Activated T-helper 2 cell treated with anti-CD3 and anti-CD28 coated beads, Interferon-gamma antibody, Interleukin-2, Interleukin-4, amounts not matched to agents 10 μg/mL and 5 μg/mL and 100 μg/mL, durations not matched to agents 14 hours and 24 hours and 36 hours (primary cell): Measurements from ENCODE around the gene ZBTB20. TPM values are rescaled to one million over a fixed set of nuclear protein-coding genes. Genes with fewer than 3 reads are reported as not detected.

Experiments used
- DNase-seq: peaks from one replicate; pipeline ENCODE4 v3.0.0; 2021; ENCODE audit warnings: low spot score
- H3K27ac Mint-ChIP-seq: one replicate; pipeline ENCODE4 v1.8.0; 2021; ENCODE audit warnings: mixed read lengths
- H3K27me3 Mint-ChIP-seq: one replicate; pipeline ENCODE4 v1.8.0; 2021; ENCODE audit warnings: low read depth, mixed read lengths
- H3K36me3 Mint-ChIP-seq: one replicate; pipeline ENCODE4 v1.8.0; 2021; ENCODE audit warnings: low read depth, mixed read lengths
- H3K4me1 Mint-ChIP-seq: one replicate; pipeline ENCODE4 v1.8.0; 2021; ENCODE audit warnings: low read depth, mixed read lengths
- H3K4me3 Mint-ChIP-seq: one replicate; pipeline ENCODE4 v1.8.0; 2021; ENCODE audit warnings: low read depth, mild to moderate bottlenecking, moderate library complexity, mixed read lengths
- H3K9me3 Mint-ChIP-seq: one replicate; pipeline ENCODE4 v1.8.0; 2021; ENCODE audit warnings: mixed read lengths
- intact Hi-C: fragments of 100-400 bp; cut with micrococcal nuclease; formaldehyde crosslinking; loops from one replicate; pipeline ENCODE4 v1.15.1; 2023
- total RNA-seq: library from RNA; stranded (reverse); gene quantifications from 2 replicates; pipeline ENCODE4 v1.2.3, GENCODE V29; 2022

ZBTB20 gene
- total RNA-seq, 1 donor from 2014 or later: 3.3 TPM

DNA sequence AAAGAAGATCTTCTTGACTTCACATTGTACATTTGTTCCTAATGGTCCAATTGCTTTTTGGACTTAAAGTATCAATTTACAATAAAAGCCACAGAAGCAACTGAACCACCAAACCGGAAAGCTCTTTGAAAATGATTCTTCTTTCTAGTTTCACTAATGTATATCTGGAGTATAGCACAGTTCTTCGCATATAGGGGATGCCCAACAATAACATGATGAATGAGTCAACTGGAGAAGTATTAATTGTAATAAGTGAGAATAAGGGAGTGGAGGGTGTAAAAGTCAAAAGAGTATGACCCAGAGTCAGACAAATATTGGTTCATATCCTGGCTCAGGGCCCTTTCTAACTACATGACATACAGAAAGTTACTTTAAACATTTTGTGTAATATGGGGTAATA is 425.2 kb downstream of the ZBTB20 start:
- DNase-seq: no peak
- Mint-ChIP-seq H3K4me1 (peaks cover 9% of the 10 kb centered on the region), H3K9me3 (no peaks in the 10 kb centered on the region), H3K4me3 (no peak overlapping the region), H3K27me3 (no peaks in the 10 kb centered on the region), H3K27ac (no peak overlapping the region), H3K36me3 (no peaks in the 10 kb centered on the region)
- intact Hi-C loops: no loop called here

DNA sequence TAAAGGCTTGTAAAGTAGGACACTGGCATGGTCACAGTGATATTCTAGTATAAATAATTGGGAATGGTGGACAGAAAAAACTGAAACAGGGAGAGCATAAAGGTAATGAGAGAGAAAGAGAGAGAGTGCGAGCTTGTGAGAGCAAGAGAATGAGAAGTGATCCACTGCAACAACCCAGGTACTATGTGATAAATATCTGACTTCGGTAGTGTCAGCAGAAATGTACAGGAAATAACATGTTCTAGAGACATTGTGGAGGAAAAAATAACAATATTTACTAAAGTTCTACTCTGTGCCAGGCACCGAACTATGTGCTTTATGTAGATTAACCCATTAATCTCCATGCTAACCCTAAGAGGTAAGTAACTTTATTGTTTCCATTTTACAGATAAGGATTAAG is 425.9 kb downstream of the ZBTB20 start:
- Mint-ChIP-seq H3K27me3 (no peaks in the 10 kb centered on the region), H3K36me3 (no peaks in the 10 kb centered on the region), H3K4me1 (peaks cover 9% of the 10 kb centered on the region), H3K27ac (no peak overlapping the region), H3K9me3 (no peaks in the 10 kb centered on the region), H3K4me3 (no peak overlapping the region)
- intact Hi-C loops: no loop called here
- DNase-seq: no peak

DNA sequence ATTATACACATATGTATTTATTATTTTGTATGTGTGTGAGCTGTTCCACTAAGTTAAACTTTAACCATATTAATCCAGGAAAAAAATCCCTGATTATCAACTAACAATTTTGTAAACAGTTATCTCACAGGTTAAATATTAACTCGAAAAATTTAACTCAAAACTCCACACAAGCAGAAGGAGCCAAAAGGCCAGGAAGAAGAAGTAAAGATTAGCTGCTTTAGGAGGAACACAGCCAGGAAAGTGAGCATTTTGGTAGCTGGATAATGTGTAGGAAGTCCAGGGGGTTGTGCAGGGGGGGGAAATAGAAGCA is 428.2 kb downstream of the ZBTB20 start:
- H3K27me3 Mint-ChIP-seq: peaks cover 3% of the 10 kb centered on the region
- no peak overlapping the region for H3K4me3 Mint-ChIP-seq
- H3K36me3 Mint-ChIP-seq: no peaks in the 10 kb centered on the region
- peaks cover 9% of the 10 kb centered on the region for H3K4me1 Mint-ChIP-seq
- intact Hi-C loops: no loop called here
- H3K9me3 Mint-ChIP-seq: no peaks in the 10 kb centered on the region
- DNase-seq: no peak
- H3K27ac Mint-ChIP-seq: no peak overlapping the region

DNA sequence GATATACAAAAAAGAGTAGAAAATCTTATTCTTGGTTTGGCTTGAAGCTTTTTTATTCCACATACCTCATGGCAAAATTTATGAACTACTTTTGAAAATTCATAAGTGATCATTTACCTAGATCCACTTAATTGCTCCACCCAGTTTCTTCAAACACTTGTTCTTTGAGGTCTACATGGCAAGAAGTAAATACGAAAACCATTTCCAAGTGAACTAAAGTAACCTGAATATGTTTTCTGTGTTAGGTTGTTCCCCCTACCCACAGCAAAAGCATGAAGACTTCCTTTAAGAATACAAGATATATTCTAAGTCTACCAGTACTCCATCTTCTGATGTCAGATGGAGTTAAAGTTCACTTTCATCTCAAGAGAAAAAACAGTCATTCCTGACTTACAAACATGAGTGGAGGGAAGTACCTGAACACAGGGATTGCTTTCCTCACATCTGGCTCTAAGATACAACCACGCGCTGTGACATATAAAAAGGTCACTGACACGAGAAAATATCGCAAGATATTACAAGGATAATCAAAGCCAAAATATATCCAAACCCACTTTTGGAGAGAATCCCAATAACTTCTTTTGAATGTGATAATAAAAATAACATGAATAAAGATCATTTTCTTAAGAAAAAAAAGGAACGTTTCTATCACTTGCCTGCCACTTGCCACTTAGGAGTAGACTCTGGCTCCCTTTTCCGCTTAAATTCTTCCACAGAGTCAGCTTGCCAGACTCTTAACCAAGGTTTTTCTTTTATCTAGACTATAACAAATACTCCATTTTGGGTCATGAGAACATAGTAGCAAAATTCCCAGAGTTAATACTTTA is 428.8 kb downstream of the ZBTB20 start:
- H3K4me1 Mint-ChIP-seq: peaks cover 9% of the 10 kb centered on the region
- no peak for DNase-seq
- H3K9me3 Mint-ChIP-seq: no peaks in the 10 kb centered on the region
- intact Hi-C loops: no loop called here
- H3K27me3 Mint-ChIP-seq: peaks cover 3% of the 10 kb centered on the region
- H3K27ac Mint-ChIP-seq: no peak overlapping the region
- no peaks in the 10 kb centered on the region for H3K36me3 Mint-ChIP-seq
- no peak overlapping the region for H3K4me3 Mint-ChIP-seq

DNA sequence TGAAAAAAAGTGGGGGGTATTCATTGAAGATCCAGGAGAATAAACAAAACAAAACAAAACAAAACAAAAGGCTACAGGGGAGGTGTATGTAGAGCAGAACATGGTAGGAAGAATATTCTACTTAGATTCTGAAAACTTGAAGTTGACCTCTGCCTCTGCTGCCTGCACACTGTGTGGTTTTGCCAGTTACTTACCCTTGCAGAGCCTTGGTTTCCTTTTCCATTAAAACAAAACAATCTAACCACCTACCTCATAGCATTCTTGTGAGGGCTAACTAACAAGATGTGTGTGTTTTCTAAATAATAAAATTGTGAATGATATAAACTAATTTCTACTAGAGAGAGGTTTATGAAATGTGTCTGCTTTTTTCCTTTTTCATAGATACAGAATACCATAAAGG is 430.2 kb downstream of the ZBTB20 start:
- intact Hi-C loops: no loop called here
- Mint-ChIP-seq H3K27ac (no peak overlapping the region), H3K4me1 (peaks cover 6% of the 10 kb centered on the region), H3K4me3 (no peak overlapping the region), H3K27me3 (peaks cover 3% of the 10 kb centered on the region), H3K36me3 (no peaks in the 10 kb centered on the region), H3K9me3 (no peaks in the 10 kb centered on the region)
- no peak for DNase-seq

DNA sequence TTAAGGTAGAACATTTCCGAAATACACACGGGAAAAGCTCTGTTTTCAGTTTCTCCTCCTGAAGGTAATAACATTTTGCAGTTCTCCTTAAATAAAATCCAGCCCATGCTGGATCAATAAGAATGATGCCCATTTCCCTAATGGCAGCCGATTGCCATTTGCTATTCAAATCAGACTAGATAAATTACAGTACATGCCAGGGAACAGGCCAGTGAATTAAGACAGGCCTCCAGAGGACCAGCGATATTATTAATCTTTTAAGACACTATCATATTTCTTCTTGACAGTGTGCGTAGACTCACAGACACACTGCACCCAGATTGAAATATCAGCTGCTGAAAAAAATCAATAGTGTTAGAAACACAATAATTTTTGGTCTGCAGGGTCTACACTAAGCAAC is 431.0 kb downstream of the ZBTB20 start:
- intact Hi-C loops: no loop called here
- H3K27ac Mint-ChIP-seq: no peak overlapping the region
- H3K4me3 Mint-ChIP-seq: no peak overlapping the region
- H3K4me1 Mint-ChIP-seq: peaks cover 5% of the 10 kb centered on the region
- H3K27me3 Mint-ChIP-seq: peaks cover 3% of the 10 kb centered on the region
- DNase-seq: no peak
- H3K9me3 Mint-ChIP-seq: no peaks in the 10 kb centered on the region
- no peaks in the 10 kb centered on the region for H3K36me3 Mint-ChIP-seq

DNA sequence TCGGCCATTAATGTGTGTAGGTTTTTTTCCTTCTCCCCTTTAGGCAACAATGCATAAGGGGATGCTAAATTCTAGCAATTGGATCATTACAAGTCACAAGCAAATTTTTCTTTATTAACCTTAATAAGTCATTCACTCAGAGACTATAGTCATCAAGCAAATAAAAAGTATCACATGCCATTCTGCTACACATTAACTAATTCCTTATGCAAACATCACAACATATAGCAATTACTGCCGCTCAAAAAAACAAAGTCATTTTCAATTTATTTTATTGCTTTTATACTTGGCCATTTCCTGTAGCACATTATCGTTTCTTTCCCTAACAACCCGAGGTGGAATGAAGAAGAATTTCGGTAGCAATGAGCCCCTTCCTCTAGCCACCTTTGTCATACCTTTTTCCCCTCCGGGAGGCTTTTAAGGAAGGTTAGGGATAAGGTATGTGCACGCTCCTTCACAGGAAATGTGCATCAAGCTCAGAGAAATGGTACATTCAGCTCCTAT is 432.1 kb downstream of the ZBTB20 start:
- Mint-ChIP-seq H3K9me3 (no peaks in the 10 kb centered on the region), H3K27me3 (peaks cover 3% of the 10 kb centered on the region), H3K36me3 (no peaks in the 10 kb centered on the region), H3K4me3 (no peak overlapping the region), H3K27ac (no peak overlapping the region), H3K4me1 (no peaks in the 10 kb centered on the region)
- intact Hi-C loops: no loop called here
- no peak for DNase-seq

DNA sequence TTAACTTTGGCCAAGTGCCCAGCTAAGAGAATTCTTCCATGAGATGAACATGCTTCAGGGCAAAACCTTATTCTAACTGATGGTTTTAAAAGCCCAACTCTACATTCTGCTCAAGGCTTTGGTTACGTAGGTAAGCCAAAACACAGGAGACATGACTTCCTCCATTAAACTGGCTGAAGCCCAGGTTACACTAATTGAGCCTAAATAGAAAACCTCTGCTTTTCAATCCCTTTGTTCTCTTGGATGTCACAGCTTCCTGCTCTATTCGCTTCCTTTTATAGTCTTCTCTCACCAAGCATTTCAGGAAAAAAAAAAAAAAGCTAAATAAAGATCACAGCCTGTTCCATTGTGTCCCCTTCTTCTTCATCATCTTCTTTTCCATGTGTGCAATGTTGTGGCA is 432.9 kb downstream of the ZBTB20 start:
- H3K9me3 Mint-ChIP-seq: no peaks in the 10 kb centered on the region
- no peak overlapping the region for H3K4me3 Mint-ChIP-seq
- no peak for DNase-seq
- peaks cover under 1% of the 10 kb centered on the region for H3K4me1 Mint-ChIP-seq
- intact Hi-C loops: no loop called here
- H3K27ac Mint-ChIP-seq: no peak overlapping the region
- H3K27me3 Mint-ChIP-seq: peaks cover 3% of the 10 kb centered on the region
- H3K36me3 Mint-ChIP-seq: no peaks in the 10 kb centered on the region

DNA sequence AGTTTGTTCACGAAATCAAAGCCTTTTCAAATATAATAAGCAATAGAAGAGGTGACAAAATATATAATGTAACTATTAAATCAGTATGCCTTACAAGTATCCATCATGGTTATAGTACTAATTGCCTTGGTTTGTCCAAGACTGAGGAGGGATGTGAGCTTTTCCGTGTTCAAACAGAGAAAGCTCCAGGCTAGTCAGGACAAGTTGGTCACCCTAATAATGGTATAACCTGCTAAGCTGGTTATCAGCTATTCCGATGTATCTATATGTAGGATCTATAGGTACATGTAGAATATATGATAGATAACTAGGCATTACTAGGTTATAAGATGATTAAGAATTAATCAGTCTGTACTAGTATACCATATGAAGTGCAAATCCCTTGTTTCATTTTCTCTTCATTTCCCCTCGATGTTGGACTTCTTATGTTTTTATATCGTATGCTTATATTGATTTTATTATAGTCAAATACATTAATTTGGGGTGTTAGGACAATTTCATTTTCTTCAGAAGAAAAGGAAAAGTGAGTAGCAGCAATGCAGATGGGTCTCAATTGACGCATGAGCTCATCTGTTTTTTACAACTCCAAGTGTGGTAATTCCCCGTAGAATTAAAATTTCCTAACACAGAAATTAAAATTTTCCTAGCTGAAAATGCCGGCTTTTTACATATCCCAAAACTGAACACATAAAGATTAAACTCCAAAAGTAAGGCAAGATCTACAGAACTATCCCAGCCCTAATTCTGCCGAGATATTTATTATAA is 434.2 kb downstream of the ZBTB20 start:
- DNase-seq: no peak
- Mint-ChIP-seq H3K4me1 (peaks cover 5% of the 10 kb centered on the region), H3K27me3 (peaks cover 3% of the 10 kb centered on the region), H3K4me3 (no peak overlapping the region), H3K9me3 (no peaks in the 10 kb centered on the region), H3K27ac (no peak overlapping the region), H3K36me3 (no peaks in the 10 kb centered on the region)
- intact Hi-C loops: no loop called here

DNA sequence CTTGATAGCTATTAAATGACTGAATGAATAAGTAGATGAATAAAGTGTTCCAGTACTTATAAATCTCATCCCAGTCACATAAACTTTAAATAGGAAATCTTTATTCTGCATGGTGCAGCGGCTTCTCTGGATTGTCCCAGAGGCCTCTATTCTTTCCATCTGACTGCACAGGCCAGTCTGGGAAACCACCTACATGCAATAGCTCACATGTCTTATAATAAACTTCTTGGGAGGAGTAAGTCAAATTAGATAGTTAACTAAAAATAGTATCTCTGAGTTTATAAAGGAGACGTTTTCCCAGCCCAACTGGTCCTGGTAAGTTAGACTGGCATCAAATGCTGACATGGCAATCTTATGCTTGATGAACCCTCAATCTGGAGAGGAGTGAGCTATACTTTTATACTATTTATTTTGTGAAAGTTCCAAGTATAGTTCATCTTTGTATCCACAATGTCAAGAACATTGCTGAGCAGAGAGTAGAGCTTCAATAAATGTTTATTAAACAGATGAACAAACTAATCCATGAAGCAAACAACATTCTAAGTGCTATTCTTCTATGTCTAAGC is 435.7 kb downstream of the ZBTB20 start:
- DNase-seq: no peak
- H3K27ac Mint-ChIP-seq: no peak overlapping the region
- intact Hi-C loops: no loop called here
- H3K27me3 Mint-ChIP-seq: peaks cover 3% of the 10 kb centered on the region
- H3K36me3 Mint-ChIP-seq: no peaks in the 10 kb centered on the region
- H3K4me3 Mint-ChIP-seq: no peak overlapping the region
- peaks cover 12% of the 10 kb centered on the region for H3K4me1 Mint-ChIP-seq
- H3K9me3 Mint-ChIP-seq: no peaks in the 10 kb centered on the region

DNA sequence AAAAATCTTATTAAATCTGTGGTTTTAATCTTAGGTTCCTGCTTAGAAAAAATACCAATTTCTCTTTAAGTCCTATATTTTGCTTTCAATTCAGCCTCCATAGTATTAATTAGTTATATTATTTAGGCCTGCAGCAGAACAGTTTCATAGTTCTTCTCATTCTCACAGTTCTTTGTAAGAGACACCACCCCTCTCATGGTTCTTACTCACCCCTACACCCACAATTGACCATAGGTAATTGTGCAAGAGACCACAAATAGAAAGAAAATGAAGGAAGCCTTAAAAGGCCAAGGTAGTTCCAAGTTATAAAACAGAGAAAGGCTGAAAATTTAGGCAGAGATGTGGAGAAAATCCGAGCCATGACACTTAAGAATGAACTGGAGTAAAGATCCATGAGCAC is 438.0 kb downstream of the ZBTB20 start:
- H3K4me1 Mint-ChIP-seq: peaks cover 14% of the 10 kb centered on the region
- no peaks in the 10 kb centered on the region for H3K9me3 Mint-ChIP-seq
- DNase-seq: no peak
- H3K27me3 Mint-ChIP-seq: no peaks in the 10 kb centered on the region
- H3K36me3 Mint-ChIP-seq: no peaks in the 10 kb centered on the region
- intact Hi-C loops: no loop called here
- no peak overlapping the region for H3K4me3 Mint-ChIP-seq
- no peak overlapping the region for H3K27ac Mint-ChIP-seq

DNA sequence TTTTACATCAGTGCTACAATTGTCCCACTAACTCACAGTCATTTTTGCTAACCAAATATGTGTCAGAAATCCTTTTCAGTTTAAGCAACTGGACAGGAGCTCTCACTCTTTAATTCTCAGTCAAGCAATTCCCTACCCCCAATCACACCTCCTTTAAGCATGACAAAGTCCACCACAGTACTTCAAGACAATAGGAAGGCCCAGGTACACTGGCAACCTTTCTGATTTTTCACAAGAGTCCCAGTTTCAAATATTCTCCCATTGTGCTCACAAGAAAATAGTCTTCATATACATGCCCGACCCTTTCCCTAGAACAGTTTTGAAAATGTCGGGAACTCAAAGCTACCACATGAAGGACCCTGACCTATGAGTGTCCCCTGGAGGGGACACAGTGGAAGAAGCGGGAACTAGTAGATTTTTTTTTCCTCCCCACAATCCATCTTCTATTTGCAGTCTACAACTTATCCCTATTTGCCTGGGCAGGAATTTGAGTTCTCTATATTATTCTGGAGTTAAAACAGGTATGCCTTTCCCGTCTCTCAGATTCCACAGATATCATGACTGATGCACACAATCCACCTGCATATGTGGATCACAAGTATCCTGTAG is 439.7 kb downstream of the ZBTB20 start:
- Mint-ChIP-seq H3K36me3 (no peaks in the 10 kb centered on the region), H3K4me3 (no peak overlapping the region), H3K27me3 (no peaks in the 10 kb centered on the region), H3K4me1 (peaks cover 14% of the 10 kb centered on the region), H3K9me3 (no peaks in the 10 kb centered on the region), H3K27ac (no peak overlapping the region)
- DNase-seq: no peak
- intact Hi-C loops: loop anchor here (2.0 kb wide), 1 partner anchor 15 kb away; no protein-coding TSS in a partner anchor
